Right atrium auricular region (tissue), 2 donors: ENCODE results near the gene ABTB1. TPM values are rescaled to one million over a fixed set of nuclear protein-coding genes. Genes with fewer than 3 reads are reported as not detected.

Source experiments
- DNase-seq: peaks from one replicate; pipeline ENCODE4 v3.0.0-alpha.2; 2019; ENCODE audit warnings: low spot score
- H3K27ac ChIP-seq, 2 donors: fragments of 200-600 bp; sonication (generic); 1 replicate in 1 of 2; 2 replicates in 1 of 2; pipeline ENCODE4 v1.5.1; 2016 to 2019
- H3K27me3 ChIP-seq, 2 donors: fragments of 200-600 bp; sonication (generic); one replicate each; pipeline versions ENCODE4 v1.5.1 to v1.6.0; 2017 to 2019
- H3K36me3 ChIP-seq: fragments of 200-600 bp; sonication (generic); one replicate; pipeline ENCODE4 v1.5.1; 2016
- H3K4me1 ChIP-seq, 2 donors: fragments of 200-600 bp; sonication (generic); one replicate each; pipeline versions ENCODE4 v1.5.1 to v1.6.0; 2017 to 2019
- H3K4me3 ChIP-seq, 2 donors: fragments of 200-600 bp; sonication (generic); 1 replicate in 1 of 2; 2 replicates in 1 of 2; pipeline ENCODE4 v1.5.1; 2017 to 2019; ENCODE audit warnings: mild to moderate bottlenecking in 1 of 2, moderate library complexity in 1 of 2
- H3K9me3 ChIP-seq, 2 donors: fragments of 200-600 bp; sonication (generic); one replicate each; pipeline ENCODE4 v1.5.1; 2019
- total RNA-seq, 2 donors: library from RNA; depleted of rRNA; stranded (reverse); fragments of >200 nt; gene quantifications; one replicate each; pipeline ENCODE4 v1.1.0, GENCODE V29; 2016
- TF ChIP-seq, protein P1 (sequence below), 2 donors: fragments of 200-600 bp; sonication (generic); IDR thresholded peaks; one replicate each; pipeline ENCODE4 v1.5.1; 2019; ENCODE audit warnings: antibody characterized with exemption in 2 of 2

The ABTB1 gene
- total RNA-seq, 2 donors from 2014 or later = 14.9 to 16.9 TPM

DNA sequence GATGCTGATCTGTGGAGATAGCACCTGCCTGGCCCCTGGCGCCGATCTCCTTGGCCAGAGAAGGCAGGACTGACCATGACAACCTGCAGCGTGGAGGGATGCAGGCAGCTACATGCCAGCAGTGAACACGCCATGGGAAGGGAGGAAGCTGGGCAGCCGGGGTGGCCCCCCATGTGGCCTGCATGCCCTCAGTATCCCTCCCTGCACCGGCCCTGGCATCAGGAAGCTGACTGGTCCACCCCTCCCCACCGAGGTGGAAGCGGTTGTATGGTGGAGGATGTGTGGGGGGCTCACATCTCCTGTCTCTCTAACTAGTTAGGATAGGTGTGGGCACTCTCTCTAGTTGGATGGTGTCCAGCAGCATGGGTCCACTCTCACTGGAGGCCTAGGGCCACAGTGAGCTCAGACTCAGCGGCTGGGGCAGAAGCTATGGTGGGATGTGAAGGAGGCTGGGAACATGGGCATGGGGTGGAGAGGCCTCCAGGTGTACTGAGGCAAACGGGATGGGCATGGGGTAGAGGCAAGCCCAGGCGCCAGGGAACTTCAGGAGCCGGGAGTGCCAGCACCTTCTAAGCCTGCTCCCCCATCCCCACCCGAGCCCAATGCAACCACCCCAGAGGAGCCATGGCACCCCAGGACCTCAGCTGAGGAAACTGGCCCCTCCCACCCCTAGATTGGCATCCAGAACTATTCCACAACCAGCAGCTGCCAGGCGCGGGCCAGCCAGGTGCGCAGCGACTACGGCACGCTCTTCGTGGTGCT, 1.8 kb upstream of the ABTB1 start:
- Histone ChIP-seq H3K9me3 (no peaks in the 10 kb centered on the region), H3K27me3 (no peaks in the 10 kb centered on the region), H3K4me3 (no peak overlapping the region), H3K27ac (no peak overlapping the region), H3K4me1 (peaks cover 0 to 35% of the 10 kb centered on the region in 2 donors), H3K36me3 (no peaks in the 10 kb centered on the region)
- DNase-seq = no peak
- TF ChIP-seq, protein P1, sequence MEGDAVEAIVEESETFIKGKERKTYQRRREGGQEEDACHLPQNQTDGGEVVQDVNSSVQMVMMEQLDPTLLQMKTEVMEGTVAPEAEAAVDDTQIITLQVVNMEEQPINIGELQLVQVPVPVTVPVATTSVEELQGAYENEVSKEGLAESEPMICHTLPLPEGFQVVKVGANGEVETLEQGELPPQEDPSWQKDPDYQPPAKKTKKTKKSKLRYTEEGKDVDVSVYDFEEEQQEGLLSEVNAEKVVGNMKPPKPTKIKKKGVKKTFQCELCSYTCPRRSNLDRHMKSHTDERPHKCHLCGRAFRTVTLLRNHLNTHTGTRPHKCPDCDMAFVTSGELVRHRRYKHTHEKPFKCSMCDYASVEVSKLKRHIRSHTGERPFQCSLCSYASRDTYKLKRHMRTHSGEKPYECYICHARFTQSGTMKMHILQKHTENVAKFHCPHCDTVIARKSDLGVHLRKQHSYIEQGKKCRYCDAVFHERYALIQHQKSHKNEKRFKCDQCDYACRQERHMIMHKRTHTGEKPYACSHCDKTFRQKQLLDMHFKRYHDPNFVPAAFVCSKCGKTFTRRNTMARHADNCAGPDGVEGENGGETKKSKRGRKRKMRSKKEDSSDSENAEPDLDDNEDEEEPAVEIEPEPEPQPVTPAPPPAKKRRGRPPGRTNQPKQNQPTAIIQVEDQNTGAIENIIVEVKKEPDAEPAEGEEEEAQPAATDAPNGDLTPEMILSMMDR (IDR thresholded peaks at IDR 0.05) = no peak

DNA sequence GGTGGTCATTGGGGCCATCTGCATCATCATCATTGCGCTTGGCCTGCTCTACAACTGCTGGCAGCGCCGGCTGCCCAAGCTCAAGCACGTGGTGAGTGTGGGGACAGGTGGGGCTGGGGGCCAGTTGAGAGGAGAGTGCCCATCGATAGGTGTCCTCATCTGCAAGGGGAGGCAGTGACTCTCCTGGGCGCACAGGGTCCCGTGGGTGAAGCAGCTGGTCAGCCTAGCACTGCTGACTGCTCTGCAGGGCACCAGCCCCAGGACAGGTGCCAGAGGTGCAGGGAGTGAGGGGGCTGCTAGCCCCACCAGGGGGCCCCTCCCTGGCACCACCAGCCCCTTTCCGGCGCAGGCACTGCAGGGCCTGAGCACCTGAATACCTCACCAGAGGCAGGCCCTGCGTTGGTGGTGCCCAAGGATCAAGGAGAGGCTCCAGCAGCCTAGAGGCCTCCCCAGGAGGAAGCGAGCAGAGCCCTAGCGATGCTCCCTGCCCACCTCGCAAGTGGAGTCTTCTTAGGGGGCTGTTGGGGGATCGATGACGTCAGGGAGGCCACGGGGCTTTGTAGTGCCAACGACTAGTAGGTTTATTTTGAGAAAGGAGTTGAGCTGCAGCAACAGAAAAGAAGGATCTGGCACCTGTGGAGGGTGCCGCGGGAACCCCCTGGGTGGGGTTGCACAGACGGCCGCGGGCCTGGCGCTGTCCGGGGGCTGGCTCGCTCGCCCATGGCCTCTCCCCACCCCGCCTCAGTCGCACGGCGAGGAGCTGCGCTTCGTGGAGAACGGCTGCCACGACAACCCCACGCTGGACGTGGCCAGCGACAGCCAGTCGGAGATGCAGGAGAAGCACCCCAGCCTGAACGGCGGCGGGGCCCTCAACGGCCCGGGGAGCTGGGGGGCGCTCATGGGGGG, 976 bp upstream of the ABTB1 start:
- Histone ChIP-seq H3K4me3 (peak overlapping the region; percentile 88 to 92), H3K9me3 (no peaks in the 10 kb centered on the region), H3K27ac (peak overlapping the region; percentile 89 to 91), H3K4me1 (peaks cover 0 to 39% of the 10 kb centered on the region in 2 donors), H3K36me3 (peaks cover 4% of the 10 kb centered on the region), H3K27me3 (no peaks in the 10 kb centered on the region)
- no peak for DNase-seq
- TF ChIP-seq, protein P1 (IDR thresholded peaks at IDR 0.05) = no peak

DNA sequence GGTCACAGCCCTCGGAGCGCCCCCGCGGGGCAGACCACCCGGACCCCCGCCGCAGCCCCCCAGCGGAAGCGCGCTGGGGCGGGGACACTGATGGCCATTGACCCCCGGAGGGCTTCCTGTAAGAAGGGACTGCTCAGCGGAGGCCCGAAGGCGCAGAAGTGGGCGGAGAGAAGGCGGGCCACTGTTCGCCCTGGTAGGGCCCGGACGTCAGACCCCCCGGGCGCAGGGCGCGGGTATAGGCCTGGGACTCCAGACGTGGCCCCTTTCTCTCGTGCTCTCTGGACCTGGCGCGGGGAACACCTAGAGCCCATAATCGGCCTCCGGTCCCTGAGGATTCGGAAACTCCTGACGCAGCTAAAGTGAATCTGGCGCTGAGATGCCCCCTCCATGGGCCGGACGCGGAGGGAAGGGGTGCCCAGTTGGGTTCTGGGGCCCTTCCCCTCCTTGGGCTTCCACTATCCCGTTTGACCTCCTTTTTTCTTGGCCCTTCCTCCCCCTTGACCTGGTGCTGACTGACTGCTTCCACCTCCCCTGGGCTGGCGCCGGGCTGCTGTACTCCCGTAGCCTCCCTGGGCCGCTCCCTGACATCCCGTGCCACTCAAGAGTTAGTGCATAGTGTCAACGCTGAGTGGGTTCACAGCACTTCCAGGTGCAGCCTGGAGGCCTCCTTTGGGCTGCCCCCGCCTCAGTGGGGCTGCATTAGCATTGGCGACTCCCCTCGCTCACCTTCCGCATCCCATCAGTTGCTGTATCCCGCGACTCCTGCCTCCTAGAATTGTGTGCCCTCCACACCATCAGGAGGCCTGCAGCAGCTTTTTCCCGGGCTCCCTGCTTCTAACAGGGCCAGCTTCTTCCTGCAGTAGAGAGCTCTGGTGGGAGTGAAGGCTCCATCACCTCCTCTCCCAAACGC, 694 bp downstream of the ABTB1 start:
- DNase-seq = peak; percentile 55
- TF ChIP-seq, protein P1 (IDR thresholded peaks at IDR 0.05) = no peak

DNA sequence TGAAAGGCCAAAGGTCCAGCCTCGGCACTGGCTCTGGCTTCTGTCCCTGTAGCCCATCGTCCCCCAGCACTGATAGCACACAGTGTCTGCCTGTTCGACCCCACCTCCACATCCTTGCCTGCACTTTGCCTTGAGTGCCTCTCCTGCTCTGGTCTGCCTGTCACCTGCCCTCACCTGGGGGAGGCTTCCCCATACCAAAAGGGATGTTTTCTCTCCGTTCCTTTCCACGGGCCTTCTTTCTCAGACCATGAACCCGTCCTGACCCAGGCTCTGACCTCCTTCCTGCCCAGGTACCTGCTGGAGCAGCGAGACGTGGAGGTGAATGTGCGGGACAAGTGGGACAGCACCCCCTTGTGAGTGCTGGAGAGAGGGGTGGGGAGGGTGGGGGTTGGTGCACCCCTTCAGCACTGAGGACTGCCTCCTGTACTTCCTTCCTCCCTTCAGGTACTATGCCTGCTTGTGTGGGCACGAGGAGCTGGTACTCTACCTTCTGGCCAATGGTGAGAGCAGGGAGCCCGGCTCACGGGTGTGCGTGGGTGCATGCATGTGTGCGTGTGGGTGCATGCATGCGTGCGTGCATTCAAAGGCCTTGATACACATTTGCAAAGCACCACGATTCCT, 1.5 kb downstream of the ABTB1 start:
- Histone ChIP-seq H3K4me3 (peak overlapping the region; percentile 88 to 92), H3K9me3 (no peaks in the 10 kb centered on the region), H3K36me3 (peaks cover 26% of the 10 kb centered on the region), H3K27ac (peak overlapping the region in 1 of 2 donors; percentile 91), H3K27me3 (no peaks in the 10 kb centered on the region), H3K4me1 (peaks cover 0 to 39% of the 10 kb centered on the region in 2 donors)
- peak; percentile 38 for DNase-seq
- TF ChIP-seq, protein P1 (IDR thresholded peaks at IDR 0.05) = no peak

More for the DNA sequence above, 694 bp downstream of the ABTB1 start:
- peak overlapping the region; percentile 89 to 91 for H3K27ac ChIP-seq
- H3K27me3 ChIP-seq = no peaks in the 10 kb centered on the region
- peak overlapping the region; percentile 88 to 92 for H3K4me3 ChIP-seq
- H3K4me1 ChIP-seq = peaks cover 0 to 39% of the 10 kb centered on the region in 2 donors
- peaks cover 20% of the 10 kb centered on the region for H3K36me3 ChIP-seq
- H3K9me3 ChIP-seq = no peaks in the 10 kb centered on the region

DNA sequence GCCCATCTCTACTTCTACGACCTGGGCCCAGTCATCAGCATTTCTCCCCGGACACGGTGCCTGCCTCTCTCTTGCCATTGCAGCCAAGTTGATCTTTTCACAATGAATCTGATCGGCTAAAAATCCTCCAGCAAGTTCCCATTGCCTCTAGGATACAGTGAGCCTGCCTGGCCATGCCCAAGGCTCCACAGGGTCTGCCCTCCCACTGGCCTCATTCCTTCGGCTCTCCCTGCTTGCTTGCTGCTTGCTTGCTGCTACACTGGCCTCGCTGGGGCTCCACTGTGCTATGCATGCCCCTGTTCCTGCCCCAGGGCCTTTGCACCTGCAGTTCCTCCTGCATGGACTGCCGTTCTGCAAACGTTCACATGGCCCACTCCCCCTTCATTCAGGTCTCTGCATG, 2.0 kb downstream of the ABTB1 start:
- peak; percentile 47 for DNase-seq
- H3K27me3 ChIP-seq = no peaks in the 10 kb centered on the region
- TF ChIP-seq, protein P1 (IDR thresholded peaks at IDR 0.05) = no peak
- H3K9me3 ChIP-seq = no peaks in the 10 kb centered on the region
- no peak overlapping the region for H3K27ac ChIP-seq
- peaks cover 0 to 39% of the 10 kb centered on the region in 2 donors for H3K4me1 ChIP-seq
- no peak overlapping the region for H3K4me3 ChIP-seq
- peaks cover 26% of the 10 kb centered on the region for H3K36me3 ChIP-seq
